WTC11 (cell line): ENCODE data around the gene IPP. TPM values are rescaled to one million over a fixed set of nuclear protein-coding genes. Genes with fewer than 3 reads are reported as not detected.

Experiments
- ATAC-seq: fragments of 200-7000 bp; cut with Tn5 transposase; 2 replicates; pipeline ENCODE4 v1.10.0; 2021; ENCODE audit warnings: mild to moderate bottlenecking, moderate library complexity
- CTCF ChIA-PET: fragments of 300-600 bp; sonication (Branson Sonifier 250); formaldehyde crosslinking; loops from one replicate; lab custom pipeline; 2021; ENCODE audit warnings: antibody characterized with exemption; lab: Charles Lee
- POLR2A ChIA-PET: fragments of 350-600 bp; sonication (Branson Sonifier 250); formaldehyde crosslinking; loops from one replicate; lab custom pipeline; 2021; ENCODE audit warnings: antibody characterized with exemption; lab: Charles Lee
- DNase-seq: peaks from one replicate; pipeline ENCODE4 v3.0.0; 2021; ENCODE audit warnings: low spot score
- H3K27ac Mint-ChIP-seq: 2 replicates; pipeline ENCODE4 v1.8.0; 2021; ENCODE audit warnings: mixed read lengths
- H3K27me3 Mint-ChIP-seq: 2 replicates; pipeline ENCODE4 v1.8.0; 2021; ENCODE audit warnings: low read depth, mild to moderate bottlenecking, moderate library complexity, mixed read lengths
- H3K36me3 Mint-ChIP-seq: 2 replicates; pipeline ENCODE4 v1.8.0; 2021; ENCODE audit warnings: mixed read lengths
- H3K4me1 Mint-ChIP-seq: 2 replicates; pipeline ENCODE4 v1.8.0; 2022; ENCODE audit warnings: mixed read lengths
- H3K4me3 Mint-ChIP-seq: 2 replicates; pipeline ENCODE4 v1.8.0; 2021; ENCODE audit warnings: mild to moderate bottlenecking, moderate library complexity, mixed read lengths
- H3K9me3 Mint-ChIP-seq: 2 replicates; pipeline ENCODE4 v1.8.0; 2021; ENCODE audit warnings: mixed read lengths
- ATF1 ChIP-seq: sonication (generic); formaldehyde crosslinking; IDR thresholded peaks from 2 replicates; pipeline ENCODE4 v1.8.1; 2023; ENCODE audit warnings: mild to moderate bottlenecking, moderate library complexity, missing genetic modification reagents
- ATF6 ChIP-seq: sonication (generic); formaldehyde crosslinking; IDR thresholded peaks from 2 replicates; pipeline ENCODE4 v1.8.1; 2023; ENCODE audit warnings: mild to moderate bottlenecking, missing genetic modification reagents
- CBFB ChIP-seq: sonication (generic); formaldehyde crosslinking; IDR thresholded peaks from 2 replicates; pipeline ENCODE4 v1.8.1; 2022; ENCODE audit warnings: mild to moderate bottlenecking, low read depth, missing genetic modification reagents
- CREM ChIP-seq: sonication (generic); formaldehyde crosslinking; IDR thresholded peaks from 2 replicates; pipeline ENCODE4 v1.8.1; 2022; ENCODE audit warnings: mild to moderate bottlenecking, missing genetic modification reagents, moderate library complexity
- EMX1 ChIP-seq: fragments of 250-450 bp; sonication (Bioruptor Pico); IDR thresholded peaks from 2 replicates; pipeline ENCODE4 v1.8.0; 2021; ENCODE audit warnings: mild to moderate bottlenecking
- FOXJ3 ChIP-seq: sonication (generic); formaldehyde crosslinking; IDR thresholded peaks from 2 replicates; pipeline ENCODE4 v1.9.0; 2021; ENCODE audit warnings: missing genetic modification reagents, mild to moderate bottlenecking, borderline replicate concordance
- FOXP1 ChIP-seq: sonication (generic); formaldehyde crosslinking; IDR thresholded peaks from 2 replicates; pipeline ENCODE4 v1.8.0; 2022; ENCODE audit warnings: missing genetic modification reagents, mild to moderate bottlenecking, moderate library complexity, borderline replicate concordance
- GABPB1 ChIP-seq: sonication (generic); formaldehyde crosslinking; IDR thresholded peaks from 2 replicates; pipeline ENCODE4 v1.8.1; 2023; ENCODE audit warnings: mild to moderate bottlenecking, missing genetic modification reagents
- IRF2 ChIP-seq: sonication (generic); formaldehyde crosslinking; IDR thresholded peaks from 2 replicates; pipeline ENCODE4 v1.8.0; 2022; ENCODE audit warnings: low read depth, missing genetic modification reagents, borderline replicate concordance
- MXD4 ChIP-seq: fragments of 250-450 bp; sonication (Bioruptor Pico); IDR thresholded peaks from 2 replicates; pipeline ENCODE4 v1.8.0; 2021; ENCODE audit warnings: mild to moderate bottlenecking, moderate library complexity, borderline replicate concordance
- NR2C2 ChIP-seq: sonication (generic); formaldehyde crosslinking; IDR thresholded peaks from 2 replicates; pipeline ENCODE4 v1.8.0; 2022; ENCODE audit warnings: mild to moderate bottlenecking, missing genetic modification reagents
- NR3C1 ChIP-seq: sonication (generic); formaldehyde crosslinking; conservative IDR thresholded peaks from 2 replicates; pipeline ENCODE4 v1.8.1; 2023; ENCODE audit warnings: low read depth, mild to moderate bottlenecking, missing genetic modification reagents
- OVOL2 ChIP-seq: fragments of 250-450 bp; sonication (Bioruptor Pico); IDR thresholded peaks from 2 replicates; pipeline ENCODE4 v1.9.0; 2021; ENCODE audit warnings: mild to moderate bottlenecking, borderline replicate concordance
- PRDM15 ChIP-seq: sonication (generic); formaldehyde crosslinking; IDR thresholded peaks from 2 replicates; pipeline ENCODE4 v1.8.0; 2022; ENCODE audit warnings: missing genetic modification reagents
- PRRX2 ChIP-seq: fragments of 250-450 bp; sonication (Bioruptor Pico); IDR thresholded peaks from 2 replicates; pipeline ENCODE4 v1.8.0; 2021; ENCODE audit warnings: mild to moderate bottlenecking
- RELA ChIP-seq: sonication (generic); formaldehyde crosslinking; IDR thresholded peaks from 2 replicates; pipeline ENCODE4 v1.8.1; 2022; ENCODE audit warnings: missing genetic modification reagents, mild to moderate bottlenecking, borderline replicate concordance
- RORB ChIP-seq: fragments of 250-450 bp; sonication (Bioruptor Pico); IDR thresholded peaks from 2 replicates; pipeline ENCODE4 v1.9.0; 2021; ENCODE audit warnings: mild to moderate bottlenecking
- SMAD3 ChIP-seq: sonication (generic); formaldehyde crosslinking; IDR thresholded peaks from 2 replicates; pipeline ENCODE4 v1.8.0; 2022; ENCODE audit warnings: missing genetic modification reagents, mild to moderate bottlenecking, borderline replicate concordance
- SMAD4 ChIP-seq: sonication (generic); formaldehyde crosslinking; IDR thresholded peaks from 2 replicates; pipeline ENCODE4 v1.8.0; 2022; ENCODE audit warnings: mild to moderate bottlenecking, missing genetic modification reagents
- SP1 ChIP-seq: sonication (generic); formaldehyde crosslinking; conservative IDR thresholded peaks from 2 replicates; pipeline ENCODE4 v1.8.1; 2022; ENCODE audit warnings: missing genetic modification reagents
- STAT6 ChIP-seq: sonication (generic); formaldehyde crosslinking; conservative IDR thresholded peaks from 2 replicates; pipeline ENCODE4 v1.8.1; 2023; ENCODE audit warnings: mild to moderate bottlenecking, low read depth, missing genetic modification reagents, moderate library complexity
- TEAD4 ChIP-seq: sonication (generic); formaldehyde crosslinking; IDR thresholded peaks from 2 replicates; pipeline ENCODE4 v1.8.0; 2022; ENCODE audit warnings: mild to moderate bottlenecking, missing genetic modification reagents
- ZNF396 ChIP-seq: fragments of 250-450 bp; sonication (Bioruptor Pico); IDR thresholded peaks from 2 replicates; pipeline ENCODE4 v1.8.0; 2021; ENCODE audit warnings: mild to moderate bottlenecking, moderate library complexity, borderline replicate concordance
- total RNA-seq: library from RNA; stranded (reverse); gene quantifications from 3 replicates; pipeline ENCODE4 v1.2.3, GENCODE V29; 2021
- TF ChIP-seq, protein P1 (sequence below): sonication (generic); formaldehyde crosslinking; IDR thresholded peaks from 2 replicates; pipeline ENCODE4 v1.8.0; 2022; ENCODE audit warnings: mild to moderate bottlenecking, missing genetic modification reagents
- TF ChIP-seq, protein P2 (sequence below): sonication (generic); formaldehyde crosslinking; IDR thresholded peaks from 2 replicates; pipeline ENCODE4 v1.8.1; 2023; ENCODE audit warnings: mild to moderate bottlenecking, missing genetic modification reagents, moderate library complexity
- TF ChIP-seq, protein P3 (sequence below): fragments of 200-600 bp; IDR thresholded peaks from 2 replicates; pipeline ENCODE4 v1.8.0; 2022; ENCODE audit warnings: antibody characterized with exemption

IPP gene
- total RNA-seq, 1 experiment from 2014 or later = 6.3 TPM

GRCh38 chr1:45669379-45669778, 81.1 kb downstream of the IPP start:
- no peak for TF ChIP-seq STAT6 (CRISPR knock-in tag)
- TF ChIP-seq CREM (CRISPR knock-in tag) = no peak
- TF ChIP-seq, protein P1, sequence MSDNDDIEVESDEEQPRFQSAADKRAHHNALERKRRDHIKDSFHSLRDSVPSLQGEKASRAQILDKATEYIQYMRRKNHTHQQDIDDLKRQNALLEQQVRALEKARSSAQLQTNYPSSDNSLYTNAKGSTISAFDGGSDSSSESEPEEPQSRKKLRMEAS (CRISPR knock-in tag) = no peak
- no peak for TF ChIP-seq SP1
- no peak for TF ChIP-seq ATF1 (CRISPR knock-in tag)
- TF ChIP-seq PRRX2 (CRISPR knock-in tag) = no peak
- TF ChIP-seq ATF6 (CRISPR knock-in tag) = no peak
- TF ChIP-seq, protein P2, sequence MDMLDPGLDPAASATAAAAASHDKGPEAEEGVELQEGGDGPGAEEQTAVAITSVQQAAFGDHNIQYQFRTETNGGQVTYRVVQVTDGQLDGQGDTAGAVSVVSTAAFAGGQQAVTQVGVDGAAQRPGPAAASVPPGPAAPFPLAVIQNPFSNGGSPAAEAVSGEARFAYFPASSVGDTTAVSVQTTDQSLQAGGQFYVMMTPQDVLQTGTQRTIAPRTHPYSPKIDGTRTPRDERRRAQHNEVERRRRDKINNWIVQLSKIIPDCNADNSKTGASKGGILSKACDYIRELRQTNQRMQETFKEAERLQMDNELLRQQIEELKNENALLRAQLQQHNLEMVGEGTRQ (CRISPR knock-in tag) = no peak
- ATAC-seq (no peak), DNase-seq (no peak)
- 0 out of 2 replicates have a peak, but pooled peaks cover 3% of the 10 kb centered on the region for H3K9me3 Mint-ChIP-seq
- ChIA-PET CTCF (interaction anchor here (0.5 kb wide), 1 partner anchor 366 kb away, joined by 3 read pairs; no protein-coding TSS in a partner anchor), POLR2A (no interaction called here)
- H3K27ac Mint-ChIP-seq = no peak overlapping the region
- peaks cover 1% of the 10 kb centered on the region for H3K4me1 Mint-ChIP-seq
- H3K27me3 Mint-ChIP-seq = no peaks in the 10 kb centered on the region
- H3K4me3 Mint-ChIP-seq = no peak overlapping the region
- H3K36me3 Mint-ChIP-seq = peaks cover 12% of the 10 kb centered on the region

GRCh38 chr1:45668526-45668925, 81.9 kb downstream of the IPP start:
- TF ChIP-seq MXD4 (no peak), ZNF396 (CRISPR knock-in tag) (no peak), PRRX2 (CRISPR knock-in tag) (no peak), CBFB (no peak), FOXP1 (CRISPR knock-in tag) (no peak), EMX1 (no peak), FOXJ3 (no peak), RELA (CRISPR knock-in tag) (no peak), IRF2 (CRISPR knock-in tag) (no peak), SMAD4 (CRISPR knock-in tag) (no peak), PRDM15 (CRISPR knock-in tag) (no peak), TEAD4 (CRISPR knock-in tag) (no peak), OVOL2 (no peak), GABPB1 (CRISPR knock-in tag) (no peak), RORB (CRISPR knock-in tag) (no peak), NR2C2 (no peak), NR3C1 (CRISPR knock-in tag) (no peak), SMAD3 (no peak)
- TF ChIP-seq, protein P1 (CRISPR knock-in tag) = no peak
- TF ChIP-seq, protein P3, sequence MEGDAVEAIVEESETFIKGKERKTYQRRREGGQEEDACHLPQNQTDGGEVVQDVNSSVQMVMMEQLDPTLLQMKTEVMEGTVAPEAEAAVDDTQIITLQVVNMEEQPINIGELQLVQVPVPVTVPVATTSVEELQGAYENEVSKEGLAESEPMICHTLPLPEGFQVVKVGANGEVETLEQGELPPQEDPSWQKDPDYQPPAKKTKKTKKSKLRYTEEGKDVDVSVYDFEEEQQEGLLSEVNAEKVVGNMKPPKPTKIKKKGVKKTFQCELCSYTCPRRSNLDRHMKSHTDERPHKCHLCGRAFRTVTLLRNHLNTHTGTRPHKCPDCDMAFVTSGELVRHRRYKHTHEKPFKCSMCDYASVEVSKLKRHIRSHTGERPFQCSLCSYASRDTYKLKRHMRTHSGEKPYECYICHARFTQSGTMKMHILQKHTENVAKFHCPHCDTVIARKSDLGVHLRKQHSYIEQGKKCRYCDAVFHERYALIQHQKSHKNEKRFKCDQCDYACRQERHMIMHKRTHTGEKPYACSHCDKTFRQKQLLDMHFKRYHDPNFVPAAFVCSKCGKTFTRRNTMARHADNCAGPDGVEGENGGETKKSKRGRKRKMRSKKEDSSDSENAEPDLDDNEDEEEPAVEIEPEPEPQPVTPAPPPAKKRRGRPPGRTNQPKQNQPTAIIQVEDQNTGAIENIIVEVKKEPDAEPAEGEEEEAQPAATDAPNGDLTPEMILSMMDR = no peak
- ATAC-seq (no peak), DNase-seq (no peak)
- Mint-ChIP-seq H3K4me3 (no peak overlapping the region), H3K27me3 (no peaks in the 10 kb centered on the region), H3K27ac (no peak overlapping the region), H3K4me1 (peaks cover 3% of the 10 kb centered on the region), H3K9me3 (0 out of 2 replicates have a peak, but pooled peaks cover 3% of the 10 kb centered on the region), H3K36me3 (peaks cover 12% of the 10 kb centered on the region)
- ChIA-PET POLR2A (no interaction called here), CTCF (no interaction called here)
